ENCODE measurements around the gene PRUNE2. TPM values are rescaled to one million over a fixed set of nuclear protein-coding genes. Genes with fewer than 3 reads are reported as not detected.
"Not testable (repeated sequence)": the region's sequence is repeated elsewhere in the genome, so short reads cannot be mapped to it uniquely, and the experiment has no call there.

PRUNE2 gene
- polyA plus RNA-seq, 1 experiment, result 0.78 TPM

DNA sequence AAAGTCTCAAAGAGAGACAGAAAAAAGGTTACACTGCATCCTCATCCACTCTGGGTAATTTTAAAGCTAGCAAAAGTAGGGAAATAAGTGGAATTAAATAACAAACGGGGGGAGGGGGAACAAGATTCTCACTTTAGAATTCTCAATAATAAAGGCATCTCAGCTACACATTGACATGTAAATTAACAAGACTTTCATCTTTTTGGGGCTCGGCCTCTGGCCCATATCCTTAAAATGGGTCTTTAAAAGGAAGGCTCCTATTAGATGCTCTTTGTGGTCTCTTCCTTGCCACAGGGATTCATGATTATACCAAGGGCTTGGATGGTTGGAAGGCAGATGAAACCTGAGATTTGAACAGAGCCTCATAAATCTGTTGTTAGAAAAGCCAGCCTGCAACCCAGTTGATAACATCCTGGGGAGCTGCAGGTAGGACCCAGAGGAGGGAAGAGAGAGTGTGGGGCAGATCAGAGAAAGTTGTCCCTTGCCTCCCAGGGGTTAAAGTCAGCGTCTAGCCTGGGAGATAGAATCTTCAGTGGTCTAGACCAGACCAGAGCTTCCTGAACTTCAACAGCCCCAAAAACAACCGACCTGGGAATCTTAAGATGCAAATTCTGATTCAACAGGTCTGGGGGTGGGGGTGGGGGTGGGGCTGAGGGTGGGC is 311.0 kb downstream of the PRUNE2 start:
- ChIA-PET CTCF (interaction anchor here (1.3 kb wide), 1 partner anchor 19 kb away, joined by 3 read pairs; no protein-coding TSS in a partner anchor), POLR2A (no interaction called here)
- H3K4me3 ChIP-seq (ENCODE audit: low read depth, low read length), result no peak overlapping the region
- DNase-seq (ENCODE audit: low read depth), result no peak
- H3K36me3 ChIP-seq (ENCODE audit: control insufficient read depth, insufficient read depth, low read length), result no peaks in the 10 kb centered on the region
- H3K27me3 ChIP-seq (ENCODE audit: control insufficient read depth, insufficient read depth, low read length), result peaks cover 3% of the 10 kb centered on the region
- TF ChIP-seq, protein P1, sequence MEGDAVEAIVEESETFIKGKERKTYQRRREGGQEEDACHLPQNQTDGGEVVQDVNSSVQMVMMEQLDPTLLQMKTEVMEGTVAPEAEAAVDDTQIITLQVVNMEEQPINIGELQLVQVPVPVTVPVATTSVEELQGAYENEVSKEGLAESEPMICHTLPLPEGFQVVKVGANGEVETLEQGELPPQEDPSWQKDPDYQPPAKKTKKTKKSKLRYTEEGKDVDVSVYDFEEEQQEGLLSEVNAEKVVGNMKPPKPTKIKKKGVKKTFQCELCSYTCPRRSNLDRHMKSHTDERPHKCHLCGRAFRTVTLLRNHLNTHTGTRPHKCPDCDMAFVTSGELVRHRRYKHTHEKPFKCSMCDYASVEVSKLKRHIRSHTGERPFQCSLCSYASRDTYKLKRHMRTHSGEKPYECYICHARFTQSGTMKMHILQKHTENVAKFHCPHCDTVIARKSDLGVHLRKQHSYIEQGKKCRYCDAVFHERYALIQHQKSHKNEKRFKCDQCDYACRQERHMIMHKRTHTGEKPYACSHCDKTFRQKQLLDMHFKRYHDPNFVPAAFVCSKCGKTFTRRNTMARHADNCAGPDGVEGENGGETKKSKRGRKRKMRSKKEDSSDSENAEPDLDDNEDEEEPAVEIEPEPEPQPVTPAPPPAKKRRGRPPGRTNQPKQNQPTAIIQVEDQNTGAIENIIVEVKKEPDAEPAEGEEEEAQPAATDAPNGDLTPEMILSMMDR (IDR thresholded peaks at IDR 0.05; ENCODE audit: insufficient read depth, low read depth, low read length), result no peak

DNA sequence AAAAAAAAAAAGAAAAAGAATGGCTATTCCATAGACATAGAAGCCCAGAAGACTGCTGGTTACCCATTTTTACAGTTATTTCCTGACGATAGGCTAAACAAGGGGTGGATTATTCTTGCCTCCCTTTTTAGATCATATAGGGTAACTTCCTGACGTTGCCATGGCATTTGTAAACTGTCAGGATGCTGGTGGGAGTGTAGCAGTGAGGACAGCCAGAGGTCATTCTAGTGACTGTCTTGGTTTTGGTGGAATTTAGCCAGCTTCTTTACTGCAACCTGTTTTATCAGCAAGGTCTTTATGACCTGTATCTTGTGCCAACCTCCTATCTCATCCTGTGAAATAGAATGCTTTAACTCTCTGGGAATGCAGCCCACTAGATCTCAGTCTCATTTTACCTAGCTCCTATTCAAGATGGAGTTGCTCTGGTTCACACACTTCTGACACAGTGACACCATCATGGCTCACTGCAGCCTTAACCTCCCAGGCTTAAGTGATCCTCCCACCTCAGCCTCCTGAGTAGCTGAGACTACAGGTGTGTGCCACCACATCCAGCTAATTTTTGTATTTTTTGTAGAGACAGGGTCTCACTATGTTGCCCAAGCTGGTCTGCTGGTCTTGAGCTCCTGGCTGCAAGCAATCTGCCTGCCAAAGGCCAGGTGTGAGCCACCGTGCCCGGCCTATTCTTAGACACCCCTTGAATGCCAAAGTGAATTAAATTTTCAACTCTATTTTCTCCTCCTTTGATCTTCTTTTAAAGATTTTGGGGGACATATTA is 311.8 kb downstream of the PRUNE2 start:
- H3K36me3 ChIP-seq (ENCODE audit: control insufficient read depth, insufficient read depth, low read length); H3K27me3 ChIP-seq (ENCODE audit: control insufficient read depth, insufficient read depth, low read length); DNase-seq (ENCODE audit: low read depth); POLR2A ChIA-PET; H3K4me3 ChIP-seq (ENCODE audit: low read depth, low read length): not testable (repeated sequence)
- CTCF ChIA-PET, result interaction anchor here (0.8 to 1.5 kb wide), 3 partner anchors 9 to 25 kb away, joined by 3 to 4 read pairs (median 3); no protein-coding TSS in a partner anchor

DNA sequence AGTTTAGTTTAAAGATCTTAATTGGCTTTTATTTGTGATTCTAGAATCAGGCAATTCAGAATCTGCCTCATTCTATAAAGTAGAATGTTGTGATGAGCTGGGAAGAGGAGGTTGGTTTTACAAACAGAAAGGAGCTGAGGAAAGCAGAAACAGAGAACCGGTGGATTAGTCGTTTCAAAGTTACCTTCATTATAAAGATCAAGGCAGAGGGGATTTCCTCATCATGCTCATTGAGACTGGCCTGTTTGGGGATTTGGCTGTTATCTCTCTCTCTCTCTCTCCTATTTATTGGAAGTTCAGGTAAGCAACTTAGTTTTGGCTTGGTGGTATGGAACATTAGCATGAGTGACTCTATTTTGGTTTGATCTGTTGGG is 313.0 kb downstream of the PRUNE2 start:
- ChIA-PET CTCF (interaction anchor here (1.5 kb wide), 1 partner anchor 26 kb away, joined by 4 read pairs; no protein-coding TSS in a partner anchor), POLR2A (interaction anchor here (0.6 to 1.2 kb wide), 3 partner anchors 22 to 31 kb away, joined by 3 to 5 read pairs (median 5); no protein-coding TSS in a partner anchor)
- TF ChIP-seq, protein P1 (IDR thresholded peaks at IDR 0.05; ENCODE audit: insufficient read depth, low read depth, low read length), result no peak
- no peak for DNase-seq (ENCODE audit: low read depth)
- no peak overlapping the region for H3K4me3 ChIP-seq (ENCODE audit: low read depth, low read length)
- peaks cover 4% of the 10 kb centered on the region for H3K27me3 ChIP-seq (ENCODE audit: control insufficient read depth, insufficient read depth, low read length)
- H3K36me3 ChIP-seq (ENCODE audit: control insufficient read depth, insufficient read depth, low read length), result no peaks in the 10 kb centered on the region

- H3K4me3 ChIP-seq (ENCODE audit: low read depth, low read length), result no peak overlapping the region
- POLR2A ChIA-PET, result interaction anchor here (0.6 to 1.2 kb wide), 3 partner anchors 21 to 30 kb away, joined by 3 to 5 read pairs (median 5); no protein-coding TSS in a partner anchor
- no peak for DNase-seq (ENCODE audit: low read depth)
- H3K27me3 ChIP-seq (ENCODE audit: control insufficient read depth, insufficient read depth, low read length), result peaks cover 4% of the 10 kb centered on the region
- TF ChIP-seq, protein P1 (IDR thresholded peaks at IDR 0.05; ENCODE audit: insufficient read depth, low read depth, low read length), result no peak
- no peaks in the 10 kb centered on the region for H3K36me3 ChIP-seq (ENCODE audit: control insufficient read depth, insufficient read depth, low read length)
- CTCF ChIA-PET, result interaction anchor here (0.8 to 1.5 kb wide), 5 partner anchors 17 to 67 kb away, joined by 3 to 4 read pairs (median 3); no protein-coding TSS in a partner anchor
Observed at GRCh38 chr9:76592091-76592973, 313.6 kb downstream of the PRUNE2 start.

GRCh38 chr9:76591256-76591950 is 314.5 kb downstream of the PRUNE2 start:
- H3K4me3 ChIP-seq (ENCODE audit: low read depth, low read length), result no peak overlapping the region
- H3K27me3 ChIP-seq (ENCODE audit: control insufficient read depth, insufficient read depth, low read length), result peaks cover 4% of the 10 kb centered on the region
- H3K36me3 ChIP-seq (ENCODE audit: control insufficient read depth, insufficient read depth, low read length), result no peaks in the 10 kb centered on the region
- TF ChIP-seq, protein P1 (IDR thresholded peaks at IDR 0.05; ENCODE audit: insufficient read depth, low read depth, low read length), result no peak
- CTCF ChIA-PET, result interaction anchor here (0.8 to 1.2 kb wide), 4 partner anchors 16 to 68 kb away, joined by 3 read pairs; no protein-coding TSS in a partner anchor
- POLR2A ChIA-PET, result interaction anchor here (0.6 to 0.7 kb wide), 2 partner anchors 9 to 67 kb away, joined by 3 to 5 read pairs; no protein-coding TSS in a partner anchor
- no peak for DNase-seq (ENCODE audit: low read depth)
